ENCODE data around the gene WDR5B. TPM values are rescaled to one million over a fixed set of nuclear protein-coding genes. Genes with fewer than 3 reads are reported as not detected.
"Not testable (repeated sequence)": the region's sequence is repeated elsewhere in the genome, so short reads cannot be mapped to it uniquely, and the experiment has no call there.

WDR5B gene
- total RNA-seq, result 9.4 TPM

DNA sequence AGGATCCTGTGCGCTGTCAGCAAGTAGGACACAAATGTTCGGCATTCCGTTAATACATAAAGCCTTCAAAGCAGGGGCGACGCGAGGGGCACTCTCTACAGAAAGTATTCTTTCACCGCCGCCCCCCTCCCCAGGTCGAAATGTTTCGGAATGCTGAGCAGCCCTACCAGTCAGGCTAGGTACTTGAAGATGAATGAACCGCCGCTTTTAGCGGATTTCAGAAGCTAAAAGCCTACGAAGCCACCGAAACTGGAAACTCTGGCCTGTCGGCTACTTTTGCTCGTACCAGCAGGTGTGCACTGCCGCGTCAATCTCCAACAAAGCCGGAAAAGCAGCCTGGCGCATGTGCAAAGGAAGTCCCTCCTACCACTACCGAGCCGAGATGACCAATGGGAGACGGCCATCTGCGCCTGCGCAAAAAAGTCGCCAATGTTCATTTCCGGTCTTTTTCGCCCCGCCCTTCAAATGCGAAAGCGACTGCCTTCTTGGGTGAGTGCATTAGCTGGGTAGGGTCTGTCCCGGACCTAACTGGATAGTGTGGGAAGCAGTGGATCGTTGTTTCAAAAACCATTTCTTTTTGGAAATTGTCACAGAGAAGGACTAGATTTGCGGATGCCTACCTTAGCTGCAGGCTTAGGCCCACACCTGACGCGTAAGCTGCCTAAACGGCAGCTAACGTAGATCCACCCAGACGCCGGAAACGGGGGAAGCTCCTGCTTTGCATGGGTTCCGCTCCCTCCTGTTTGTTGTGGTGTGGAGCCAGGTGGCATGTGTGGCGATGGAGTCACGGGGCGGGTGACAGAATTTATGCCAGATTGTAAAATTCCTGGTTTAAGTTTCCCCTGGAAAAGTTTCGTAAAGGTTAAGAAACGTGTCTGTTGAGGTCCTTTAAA, at the start of gene WDR5B:
Gene WDR5B (minus strand): TSS at position 301 of the 893 bp plus-strand sequence. CDS start 534 bp downstream, outside the sequence.
- DNase-seq (ENCODE audit: low spot score in 2 of 2), result peak; percentile 74 to 86
- FAIRE-seq, result peak; percentile 85

GRCh38 chr3:122464659-122465058, 48.8 kb upstream of the WDR5B start:
- FAIRE-seq (no peak), DNase-seq (ENCODE audit: low spot score in 2 of 2) (no peak)

DNA sequence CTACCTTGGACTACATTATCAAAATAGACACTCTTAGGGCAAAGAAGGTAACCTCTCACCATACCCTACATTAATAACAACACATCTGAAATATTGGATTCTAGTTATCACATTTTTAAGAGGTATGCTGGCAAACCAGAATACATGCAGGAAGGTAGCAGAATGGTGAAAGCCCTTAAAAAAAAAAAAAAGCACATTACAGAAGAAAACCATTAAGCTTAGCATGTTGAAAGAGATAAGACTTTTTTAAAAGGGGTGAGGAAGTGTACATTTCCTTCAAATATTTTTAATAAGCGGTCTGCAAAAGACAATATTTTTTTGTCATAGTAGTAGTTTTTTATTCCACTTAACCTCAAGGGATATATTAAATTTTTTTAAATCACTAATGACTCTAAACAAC, 46.5 kb upstream of the WDR5B start:
- DNase-seq (ENCODE audit: low spot score in 2 of 2), result no peak
- FAIRE-seq, result no peak

DNA sequence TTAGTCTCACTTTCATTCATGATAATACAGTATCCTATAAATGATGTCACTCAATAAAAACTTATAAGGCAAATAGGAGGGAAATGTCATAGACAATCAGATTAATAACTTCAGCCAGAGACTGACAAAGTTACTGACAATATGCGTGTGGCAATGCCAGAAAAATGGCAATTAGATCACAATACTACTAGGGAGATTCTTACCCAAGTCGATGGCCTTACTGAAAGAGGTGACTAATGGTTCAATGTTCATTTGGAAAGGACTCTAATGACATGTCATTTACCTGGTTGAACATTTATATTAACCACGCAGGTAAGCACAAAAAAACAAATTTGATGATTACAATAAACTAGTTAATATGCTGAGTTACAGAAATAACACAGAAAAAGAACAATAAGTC, 45.9 kb upstream of the WDR5B start:
- FAIRE-seq (no peak), DNase-seq (ENCODE audit: low spot score in 2 of 2) (no peak)

GRCh38 chr3:122458992-122459391, 43.1 kb upstream of the WDR5B start:
- FAIRE-seq, result peak; percentile 13
- DNase-seq (ENCODE audit: low spot score in 2 of 2), result no peak

GRCh38 chr3:122457706-122458105, 41.8 kb upstream of the WDR5B start:
- FAIRE-seq (no peak), DNase-seq (ENCODE audit: low spot score in 2 of 2) (no peak)

DNA sequence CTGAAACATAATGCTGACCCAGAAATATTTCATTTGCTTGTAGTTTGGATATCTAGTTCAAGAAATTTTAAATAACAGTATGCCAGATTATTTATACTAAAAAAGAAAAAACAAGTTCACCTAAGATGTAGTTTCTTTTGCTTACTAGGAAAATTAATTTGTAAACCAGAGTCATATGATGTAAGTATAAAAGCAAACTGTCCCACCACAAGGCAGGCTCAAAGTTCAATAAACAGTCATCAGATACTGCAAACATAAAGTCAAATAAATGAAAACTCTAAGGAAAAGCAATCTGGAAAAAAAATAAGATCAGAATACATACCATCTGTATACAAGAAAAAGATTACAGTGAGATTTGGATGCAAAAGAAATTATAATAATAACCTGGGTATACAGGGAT, 40.2 kb upstream of the WDR5B start:
- DNase-seq (ENCODE audit: low spot score in 2 of 2) (no peak), FAIRE-seq (no peak)

DNA sequence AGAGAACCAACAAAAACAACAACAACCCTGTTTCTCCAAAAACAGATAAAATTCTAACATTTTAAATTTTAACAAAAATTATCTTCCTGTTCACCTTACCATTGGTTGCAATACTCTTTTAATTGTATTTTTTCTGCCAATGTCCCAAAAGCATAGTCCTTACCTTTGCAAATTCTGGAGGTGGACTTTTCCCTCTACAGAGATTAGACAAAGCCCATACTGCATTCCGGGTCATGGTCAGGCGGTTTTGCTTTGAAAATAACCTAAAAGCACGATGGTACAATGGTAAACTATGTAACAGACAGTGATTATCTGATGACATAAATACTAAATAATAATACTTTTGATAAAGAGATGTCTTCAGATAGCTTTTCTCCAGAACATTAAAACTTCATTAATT, 35.5 kb upstream of the WDR5B start:
- FAIRE-seq (no peak), DNase-seq (ENCODE audit: low spot score in 2 of 2) (no peak)

- FAIRE-seq; DNase-seq (ENCODE audit: low spot score in 2 of 2): not testable (repeated sequence)
Observed at GRCh38 chr3:122448218-122448617, 32.4 kb upstream of the WDR5B start.

DNA sequence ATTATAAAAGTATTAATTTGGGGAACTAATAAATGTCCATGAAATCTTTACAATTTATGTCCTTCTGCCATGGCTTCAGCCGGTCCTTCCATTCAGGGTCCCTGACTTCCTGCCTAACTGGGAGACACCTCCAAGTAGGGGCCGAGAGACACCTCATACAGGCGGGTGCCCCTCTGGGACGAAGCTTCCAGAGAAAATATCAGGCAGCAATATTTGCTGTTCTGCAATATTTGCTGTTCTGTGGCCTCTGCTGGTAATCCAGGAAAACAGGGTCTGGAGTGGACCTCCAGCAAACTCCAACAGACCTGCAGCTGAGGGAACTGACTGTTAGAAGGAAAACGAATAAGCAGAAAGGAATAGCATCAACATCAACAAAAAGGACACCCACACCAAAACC, 28.6 kb upstream of the WDR5B start:
- not testable (repeated sequence) for DNase-seq (ENCODE audit: low spot score in 2 of 2); FAIRE-seq

DNA sequence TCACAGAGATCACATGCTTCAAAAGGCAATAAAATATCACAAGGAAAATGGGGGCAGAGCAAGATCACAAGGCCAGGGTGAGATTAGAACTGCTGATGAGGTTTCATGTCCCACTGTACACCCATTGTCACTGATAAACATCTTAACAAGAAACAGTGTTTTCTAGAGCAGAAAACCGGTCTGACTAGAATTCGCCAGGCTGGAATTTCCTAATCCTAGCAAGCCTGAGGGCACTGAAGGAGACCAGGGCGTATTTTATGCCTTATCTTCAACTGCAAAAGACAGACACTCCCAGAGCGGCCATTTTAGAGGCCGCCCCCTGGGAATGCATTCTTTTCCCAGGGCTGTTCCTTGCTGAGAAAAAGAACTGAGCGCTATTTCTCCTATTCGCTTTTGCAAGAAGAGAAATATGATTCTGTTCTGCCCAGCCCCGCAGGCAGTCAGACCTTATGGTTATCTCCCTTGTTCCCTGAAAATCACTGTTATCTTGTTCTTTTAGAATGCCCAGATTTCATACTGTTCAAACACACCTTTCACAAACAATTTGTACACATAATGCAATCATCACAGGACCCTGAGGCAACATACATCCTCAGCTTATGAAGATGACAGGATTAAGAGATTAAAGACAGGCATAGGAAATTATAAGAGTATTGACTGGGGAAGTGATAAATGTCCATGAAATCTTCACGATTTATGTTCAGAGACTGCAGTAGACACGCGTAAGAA, 28.1 kb upstream of the WDR5B start:
- not testable (repeated sequence) for DNase-seq (ENCODE audit: low spot score in 2 of 2); FAIRE-seq

GRCh38 chr3:122443090-122443489, 27.2 kb upstream of the WDR5B start:
- FAIRE-seq (no peak), DNase-seq (ENCODE audit: low spot score in 2 of 2) (no peak)

DNA sequence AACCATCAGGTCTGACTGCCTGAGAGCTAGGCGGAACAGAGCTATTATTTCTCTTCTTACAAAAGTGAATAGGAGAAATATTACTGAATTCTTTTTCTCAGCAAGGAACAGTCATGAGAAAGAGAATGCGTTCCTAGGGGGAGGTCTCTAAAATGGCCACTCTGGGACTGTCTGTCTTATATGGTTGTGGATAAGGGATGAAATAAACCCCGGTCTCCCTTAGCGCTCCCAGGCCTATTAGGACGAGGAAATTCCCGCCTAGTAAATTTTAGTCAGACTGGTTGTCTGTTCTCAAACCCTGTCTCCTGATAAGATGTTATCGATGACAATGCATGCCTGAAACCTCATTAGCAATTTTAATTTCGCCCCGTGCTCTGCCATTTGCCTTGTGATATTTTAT, 20.1 kb upstream of the WDR5B start:
- no peak for FAIRE-seq

DNA sequence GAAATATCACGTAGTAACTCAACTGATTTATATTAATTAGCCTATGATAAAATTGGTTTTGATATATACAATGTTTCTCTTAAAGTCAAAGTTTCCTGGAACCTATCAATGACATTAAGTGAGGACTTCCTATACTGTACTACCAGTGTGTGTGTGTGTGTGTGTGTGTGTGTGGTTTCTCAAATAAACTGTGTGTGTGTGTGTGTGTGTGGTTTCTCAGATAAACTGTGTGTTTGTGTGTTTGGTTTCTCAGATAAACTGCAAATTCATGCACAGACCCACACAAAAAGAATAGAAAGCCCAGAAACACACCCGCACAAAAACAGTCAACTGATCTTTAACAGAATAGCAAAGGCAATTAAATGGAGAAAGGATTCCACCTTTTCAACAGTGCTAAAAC, 14.5 kb upstream of the WDR5B start:
- no peak for FAIRE-seq
- no peak for DNase-seq (ENCODE audit: low spot score in 2 of 2)

More for the DNA sequence above, 20.1 kb upstream of the WDR5B start:
- no peak for DNase-seq (ENCODE audit: low spot score in 2 of 2)

DNA sequence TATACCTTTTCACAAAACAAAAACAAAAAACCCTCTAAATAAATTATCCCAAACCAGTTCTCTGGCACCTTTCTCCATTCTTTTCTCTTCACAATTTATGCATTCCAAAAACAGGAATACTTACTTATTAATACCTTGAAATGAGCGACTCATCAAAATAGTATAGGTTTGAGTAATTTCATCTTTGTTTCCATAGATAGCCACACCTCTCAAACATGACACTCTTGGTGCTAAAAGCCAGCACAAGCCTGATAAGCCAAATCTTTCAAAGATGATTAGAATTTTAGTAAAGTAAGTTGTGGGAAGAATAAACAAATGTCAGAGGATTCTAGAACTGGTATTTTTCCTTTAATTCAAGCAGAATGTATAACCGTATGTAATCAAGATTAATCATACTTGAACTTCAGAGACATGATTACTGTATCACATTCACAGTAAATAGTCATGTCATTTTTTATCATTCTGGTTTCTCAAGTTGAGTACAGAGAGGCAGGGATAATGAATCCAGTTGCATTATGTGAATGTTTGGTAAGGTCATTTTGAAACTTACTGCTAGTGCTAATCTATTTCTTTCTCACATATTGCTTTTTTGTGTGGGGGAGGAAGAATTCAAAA, 12.1 kb upstream of the WDR5B start:
- FAIRE-seq, result no peak
- no peak for DNase-seq (ENCODE audit: low spot score in 2 of 2)

DNA sequence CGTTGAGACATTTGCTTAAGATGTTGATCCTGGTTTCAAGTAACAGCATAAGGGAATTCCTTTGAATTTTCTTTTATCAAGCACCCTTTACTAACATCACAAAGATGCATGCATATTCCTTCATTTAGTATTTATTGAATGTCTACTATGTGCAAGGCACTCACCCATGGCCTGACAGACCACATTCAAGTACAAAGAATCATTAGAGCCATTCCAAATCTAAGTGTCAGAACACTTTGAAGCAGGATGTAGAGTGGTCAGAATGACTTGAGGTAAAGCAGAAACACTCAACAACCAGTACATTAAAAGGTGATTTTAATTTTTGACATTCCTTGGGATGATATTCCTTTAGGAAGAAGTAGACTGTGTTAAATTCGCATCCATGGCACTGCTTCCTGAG, 6.0 kb upstream of the WDR5B start:
- FAIRE-seq (no peak), DNase-seq (ENCODE audit: low spot score in 2 of 2) (no peak)

DNA sequence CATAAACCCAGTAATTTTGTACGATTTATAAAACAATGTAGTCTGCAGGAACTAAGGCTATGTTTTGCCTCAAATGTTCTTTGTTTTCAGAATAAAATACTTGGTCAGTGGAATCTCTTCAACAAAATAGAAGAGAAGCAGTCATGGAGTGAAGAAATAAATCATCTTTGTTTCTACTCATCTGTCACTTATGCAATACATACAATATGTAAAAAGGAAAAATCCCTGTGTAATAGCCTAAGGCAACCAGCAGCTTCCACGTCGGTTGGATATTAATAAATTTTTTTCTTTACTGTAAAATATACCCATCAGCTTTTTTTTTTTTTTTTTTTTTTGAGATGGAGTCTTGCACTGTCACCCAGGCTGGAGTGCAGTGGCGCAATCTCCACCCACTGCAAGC, 5.2 kb upstream of the WDR5B start:
- FAIRE-seq (no peak), DNase-seq (ENCODE audit: low spot score in 2 of 2) (no peak)

GRCh38 chr3:122416966-122417365, 1.1 kb upstream of the WDR5B start:
- FAIRE-seq (no peak), DNase-seq (ENCODE audit: low spot score in 2 of 2) (no peak)

DNA sequence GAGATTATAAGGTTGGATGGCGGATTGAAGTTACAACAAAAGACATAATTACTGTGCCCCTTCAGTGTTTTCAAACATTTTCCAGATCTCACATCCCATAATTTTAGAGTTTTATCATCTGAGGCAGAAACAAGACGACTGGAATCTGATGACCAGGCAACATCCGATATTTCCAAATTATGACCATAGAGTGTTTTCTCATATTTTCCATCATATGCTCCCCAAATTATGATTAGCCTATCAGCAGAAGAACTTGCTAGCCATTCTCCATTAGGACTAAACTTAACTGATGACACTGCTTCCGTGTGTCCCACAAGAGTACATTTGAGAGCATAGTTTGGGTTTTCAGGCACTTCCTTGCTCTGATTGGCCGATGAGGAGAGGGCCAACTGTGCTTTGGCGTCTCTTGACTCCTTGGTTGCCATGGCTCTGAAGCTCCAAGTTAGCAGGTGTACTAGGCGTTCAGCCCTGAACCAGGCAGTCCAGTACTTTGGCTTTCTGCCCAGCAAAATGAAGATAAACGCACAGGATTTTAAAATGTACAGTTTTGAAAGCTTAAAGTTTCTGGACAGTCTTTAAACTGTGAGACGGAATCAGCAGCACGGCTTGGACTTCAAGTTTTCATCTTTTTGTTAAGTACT, 638 bp downstream of the WDR5B start:
- DNase-seq (ENCODE audit: low spot score in 2 of 2), result peak; percentile 10 to 24

GRCh38 chr3:122414391-122414790, 1.5 kb downstream of the WDR5B start:
- FAIRE-seq, result no peak
- DNase-seq (ENCODE audit: low spot score in 2 of 2), result no peak

More for the DNA sequence above, 638 bp downstream of the WDR5B start:
- no peak for FAIRE-seq

DNA sequence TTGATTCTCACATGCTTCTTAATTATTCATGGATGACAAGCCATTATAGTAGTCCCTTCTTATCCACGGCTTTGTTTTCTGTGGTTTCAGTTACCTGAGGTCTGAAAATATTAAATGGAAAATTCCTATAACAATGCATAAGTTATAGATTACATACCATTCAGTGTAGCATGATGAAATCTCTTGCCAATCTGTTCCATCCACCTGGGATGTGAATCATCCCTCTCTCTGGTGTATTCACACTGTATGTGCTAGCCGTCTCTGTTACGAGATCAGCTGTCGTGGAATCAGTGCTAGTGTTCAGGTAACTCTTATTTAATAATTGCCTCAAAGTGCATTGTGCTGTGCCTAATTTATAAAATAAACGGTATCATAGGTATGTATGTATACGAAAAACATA, 5.2 kb downstream of the WDR5B start:
- no peak for DNase-seq (ENCODE audit: low spot score in 2 of 2)

More for the DNA sequence above, 5.2 kb downstream of the WDR5B start:
- no peak for FAIRE-seq

Measured in frontal cortex (tissue), 4 donors.